SW480 (cell line): ENCODE data around the gene FXYD7.
"Not testable (repeated sequence)": the region's sequence is repeated elsewhere in the genome, so short reads cannot be mapped to it uniquely, and the experiment has no call there.

Experiments
- DNase-seq: peaks from one replicate; pipeline ENCODE4 v3.0.0-alpha.2; 2016; ENCODE audit warnings: low spot score

The FXYD7 gene

GRCh38 chr19:35165200-35166058 is 22.4 kb downstream of the FXYD7 start:
- no peak for DNase-seq

DNA sequence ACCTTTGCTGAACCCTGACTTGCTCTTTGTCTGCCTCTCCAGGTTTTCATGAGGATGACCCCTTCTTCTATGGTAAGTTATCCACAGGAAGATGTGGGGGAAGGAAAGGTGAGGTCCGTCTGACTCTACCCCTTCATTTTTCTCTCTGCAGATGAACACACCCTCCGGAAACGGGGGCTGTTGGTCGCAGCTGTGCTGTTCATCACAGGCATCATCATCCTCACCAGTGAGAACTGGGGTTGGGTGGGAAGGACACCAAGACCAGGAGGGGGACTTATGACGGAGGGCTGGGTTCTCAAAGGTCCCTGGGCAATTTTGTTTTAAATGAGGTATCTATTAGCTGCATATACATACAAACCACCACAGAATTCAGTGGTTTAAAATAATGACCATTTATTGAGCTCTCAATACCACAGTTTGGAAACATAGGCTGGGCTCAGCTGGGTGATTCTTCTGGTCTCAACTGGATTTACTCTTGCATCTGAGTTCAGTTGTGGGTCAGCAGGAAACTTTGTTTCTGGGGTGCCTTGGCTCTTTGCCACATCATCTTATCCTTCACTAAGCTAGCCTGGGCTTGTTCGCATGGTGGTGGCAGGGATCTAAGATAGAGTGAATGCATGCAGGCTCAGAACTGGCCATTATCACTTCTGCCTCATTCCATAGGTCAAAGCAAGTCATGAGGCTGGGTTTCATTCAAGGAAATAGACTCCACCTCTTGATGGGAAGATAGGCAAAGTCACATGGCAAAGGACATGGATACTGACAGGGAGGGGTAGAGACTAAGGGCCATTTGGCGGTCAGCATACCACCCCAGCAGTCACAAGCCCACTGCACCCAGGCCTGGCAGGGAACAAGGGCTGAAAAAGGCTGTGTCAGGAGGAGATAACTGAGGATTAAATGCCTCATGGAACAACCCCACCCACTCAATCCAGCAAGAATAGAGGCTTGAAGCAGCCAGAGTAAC is 23.3 kb downstream of the FXYD7 start:
- no peak for DNase-seq

GRCh38 chr19:35167251-35168119 is 24.4 kb downstream of the FXYD7 start:
- no peak for DNase-seq

DNA sequence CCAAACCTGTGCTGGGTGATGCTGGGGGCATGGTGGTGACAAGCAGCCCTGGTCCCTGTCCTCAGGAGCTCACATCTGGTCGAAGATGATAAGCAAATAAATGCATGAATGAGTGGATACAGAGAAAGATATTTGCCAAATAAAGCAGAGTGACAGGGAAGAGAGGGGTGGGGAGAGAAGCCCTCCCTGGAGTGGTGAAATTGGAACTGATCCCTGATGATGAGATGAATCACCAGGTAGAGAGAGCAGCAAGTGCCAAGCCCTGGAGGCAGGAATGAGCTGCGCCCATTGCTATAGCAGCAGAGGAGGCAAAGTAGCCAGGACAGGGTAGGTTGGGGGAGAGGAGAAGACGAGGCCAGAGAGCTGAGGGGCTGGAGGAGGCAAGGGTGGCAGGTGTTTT is 25.1 kb downstream of the FXYD7 start:
- DNase-seq: no peak

DNA sequence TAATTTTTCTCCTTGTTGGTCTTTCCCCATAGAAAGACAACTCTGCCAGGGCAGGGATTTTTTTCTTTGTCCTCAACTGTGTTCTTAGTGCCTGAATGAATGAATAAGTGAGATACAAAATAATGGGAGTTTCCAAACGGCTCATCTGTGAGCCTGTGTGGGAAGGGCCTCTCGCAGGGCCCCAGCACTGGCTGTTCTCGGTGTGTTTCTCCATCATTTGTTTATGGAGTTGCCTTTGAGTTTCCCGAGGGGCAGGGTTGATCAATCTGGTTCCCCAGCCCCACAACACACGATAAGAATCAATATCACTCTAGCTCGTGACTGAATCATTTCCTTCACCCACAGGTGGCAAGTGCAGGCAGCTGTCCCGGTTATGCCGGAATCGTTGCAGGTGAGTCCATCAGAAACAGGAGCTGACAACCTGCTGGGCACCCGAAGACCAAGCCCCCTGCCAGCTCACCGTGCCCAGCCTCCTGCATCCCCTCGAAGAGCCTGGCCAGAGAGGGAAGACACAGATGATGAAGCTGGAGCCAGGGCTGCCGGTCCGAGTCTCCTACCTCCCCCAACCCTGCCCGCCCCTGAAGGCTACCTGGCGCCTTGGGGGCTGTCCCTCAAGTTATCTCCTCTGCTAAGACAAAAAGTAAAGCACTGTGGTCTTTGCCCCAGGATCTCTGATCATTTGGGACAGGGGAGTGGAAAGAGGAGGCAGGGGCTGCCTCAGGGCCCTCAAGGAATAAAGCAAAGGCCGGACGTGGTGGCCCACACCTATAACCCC is 26.4 kb downstream of the FXYD7 start:
- DNase-seq: no peak

DNA sequence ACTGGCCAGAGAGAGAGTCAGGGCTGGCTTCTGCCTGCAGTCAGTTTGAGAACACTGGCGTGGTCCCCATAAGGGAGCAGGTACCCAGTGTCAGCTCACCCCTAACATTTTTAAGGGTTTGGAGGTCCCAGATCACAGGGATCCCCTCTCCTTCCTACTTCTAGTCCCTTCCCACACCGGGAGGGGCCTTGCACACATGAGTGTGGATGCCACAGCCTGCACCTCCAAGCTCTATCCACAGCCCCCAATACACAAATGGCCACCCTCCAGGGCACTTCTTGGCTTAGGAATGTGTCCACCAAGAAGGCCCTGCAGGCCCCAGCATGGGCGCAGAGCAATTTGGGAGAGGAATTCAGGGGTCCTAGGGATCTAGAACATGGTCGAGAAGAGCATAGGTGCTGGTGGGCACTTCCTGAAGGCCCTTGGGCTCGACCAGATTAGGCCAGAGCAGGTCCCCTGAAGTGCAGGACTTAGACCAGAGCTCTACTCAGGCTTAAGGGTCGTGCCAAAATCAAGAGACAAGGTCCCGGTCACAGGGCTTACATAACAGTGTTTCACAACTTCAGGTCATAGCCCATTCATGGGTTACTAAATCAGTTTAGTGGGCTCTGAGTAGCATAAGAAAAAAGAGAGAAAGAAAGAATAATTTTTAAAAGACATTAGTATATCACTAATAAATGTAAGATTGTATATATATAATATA is 27.5 kb downstream of the FXYD7 start:
- no peak for DNase-seq

DNA sequence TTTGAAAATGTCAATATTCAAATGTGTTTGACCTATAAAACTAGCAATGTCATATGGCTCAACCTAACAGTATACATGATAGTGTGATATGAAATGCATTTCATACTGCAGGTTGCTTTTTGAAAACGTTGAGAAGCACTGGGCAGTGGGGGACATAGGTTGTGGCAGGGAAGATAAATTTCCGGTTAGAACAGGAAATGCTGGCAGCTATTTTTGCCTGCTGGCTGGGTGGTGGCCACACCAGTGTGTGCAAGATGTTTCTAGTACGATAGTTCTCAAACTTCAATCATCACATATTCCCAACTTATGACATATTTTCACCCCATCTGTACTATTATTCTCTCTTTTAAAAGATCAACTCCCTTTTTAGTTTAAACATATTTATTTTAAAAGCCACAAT is 28.7 kb downstream of the FXYD7 start:
- no peak for DNase-seq

- no peak for DNase-seq
Measured at GRCh38 chr19:35174226-35174625, 31.2 kb downstream of the FXYD7 start.

DNA sequence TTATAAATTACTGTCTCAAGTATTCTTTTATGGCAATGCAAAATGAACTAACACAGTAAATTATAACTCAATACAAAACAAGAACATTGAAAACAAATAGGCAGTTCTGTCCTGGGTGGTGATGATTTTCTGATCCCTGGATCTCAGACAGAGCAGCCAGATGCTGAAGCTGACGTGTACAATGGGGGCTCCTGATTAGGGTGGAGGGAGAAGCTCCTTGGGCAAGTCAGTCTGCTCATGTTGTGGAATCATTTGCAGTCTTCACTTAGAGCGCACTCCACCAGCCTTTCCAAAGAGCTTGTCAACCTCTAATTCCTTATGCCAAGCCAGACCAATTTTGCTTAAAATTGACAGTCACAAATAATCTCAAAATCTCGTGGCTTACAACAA is 33.1 kb downstream of the FXYD7 start:
- no peak for DNase-seq

- no peak for DNase-seq
Measured at GRCh38 chr19:35177377-35178274, 34.6 kb downstream of the FXYD7 start.

DNA sequence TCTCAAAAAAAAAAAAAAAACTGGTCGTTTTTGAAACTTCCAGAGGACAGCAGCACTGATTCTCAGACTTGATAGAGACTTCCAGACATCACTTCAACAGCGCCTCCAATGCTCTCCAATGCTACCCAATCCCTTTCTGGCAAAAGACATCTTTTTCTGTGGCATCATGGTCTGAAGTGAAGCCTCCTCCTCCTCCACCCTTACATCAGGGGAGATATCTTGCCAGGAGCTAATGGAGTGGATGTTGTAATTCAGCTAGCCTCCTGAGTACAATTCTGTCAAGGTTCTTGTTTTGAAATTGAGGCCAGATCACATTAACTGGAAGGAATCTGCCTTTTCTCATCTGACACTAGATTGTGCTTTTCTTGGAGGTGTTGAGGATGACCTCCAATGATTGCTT is 35.6 kb downstream of the FXYD7 start:
- DNase-seq: no peak

DNA sequence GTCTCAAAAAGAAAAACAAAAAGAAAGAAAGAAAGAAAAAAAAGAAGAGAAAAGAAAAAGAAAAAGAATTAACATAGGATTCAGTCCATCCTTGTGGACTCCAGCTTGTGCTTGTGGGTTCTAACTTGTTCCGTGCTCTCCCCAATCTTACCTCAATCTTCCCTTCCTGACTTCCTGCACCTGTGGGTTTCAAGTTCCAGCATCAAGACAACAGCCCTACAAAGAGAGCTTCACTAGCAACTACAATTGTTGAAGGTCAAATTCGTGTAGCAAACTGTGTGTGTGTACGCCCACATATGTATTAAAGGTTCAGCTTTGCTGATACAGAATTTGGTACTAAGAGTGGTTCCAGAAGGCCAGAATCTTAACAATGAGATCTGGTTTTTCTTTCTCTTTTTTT is 36.8 kb downstream of the FXYD7 start:
- DNase-seq: no peak

GRCh38 chr19:35181387-35181786 is 38.3 kb downstream of the FXYD7 start:
- no peak for DNase-seq

GRCh38 chr19:35184267-35184666 is 41.2 kb downstream of the FXYD7 start:
- DNase-seq: no peak

DNA sequence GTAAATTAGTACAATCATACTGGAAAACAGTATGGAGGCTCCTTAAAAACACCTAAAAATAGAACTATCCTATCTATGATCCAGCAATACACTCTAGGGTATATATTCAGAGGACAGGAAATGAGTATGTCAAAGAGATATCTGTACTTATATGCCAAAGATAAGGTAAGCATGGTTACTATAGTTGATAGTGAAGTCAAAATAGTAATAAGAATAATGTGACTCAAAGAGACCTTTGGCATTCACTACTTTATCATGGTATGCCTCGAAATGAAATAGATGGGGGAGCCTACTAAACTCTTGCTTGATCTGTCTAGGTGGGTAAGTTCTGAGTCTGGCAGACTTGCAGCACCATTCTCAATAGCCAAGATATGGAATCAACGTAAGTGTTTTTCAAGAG is 41.8 kb downstream of the FXYD7 start:
- DNase-seq: no peak

GRCh38 chr19:35194012-35194984 is 51.2 kb downstream of the FXYD7 start:
- no peak for DNase-seq

GRCh38 chr19:35195830-35196229 is 52.8 kb downstream of the FXYD7 start:
- DNase-seq: no peak

- DNase-seq: not testable (repeated sequence)
Measured at GRCh38 chr19:35196861-35197260, 53.8 kb downstream of the FXYD7 start.
